Stimulated activated CD8-positive, alpha-beta memory T cell treated with anti-CD3 and anti-CD28 coated beads, Interleukin-7, amount 100 ng/mL, for 24 hours (primary cell): ENCODE data around the gene WDR93.
"Not testable (repeated sequence)": the region's sequence is repeated elsewhere in the genome, so short reads cannot be mapped to it uniquely, and the experiment has no call there.

ENCODE experiments used
- DNase-seq: peaks from one replicate; pipeline ENCODE4 v3.0.0-alpha.2; 2020; ENCODE audit warnings: low read depth

The WDR93 gene

GRCh38 chr15:89770041-89770440 is 79.4 kb downstream of the WDR93 start:
- no peak for DNase-seq

GRCh38 chr15:89772932-89773583 is 82.4 kb downstream of the WDR93 start:
- DNase-seq, result no peak

GRCh38 chr15:89774492-89774891 is 83.9 kb downstream of the WDR93 start:
- no peak for DNase-seq

DNA sequence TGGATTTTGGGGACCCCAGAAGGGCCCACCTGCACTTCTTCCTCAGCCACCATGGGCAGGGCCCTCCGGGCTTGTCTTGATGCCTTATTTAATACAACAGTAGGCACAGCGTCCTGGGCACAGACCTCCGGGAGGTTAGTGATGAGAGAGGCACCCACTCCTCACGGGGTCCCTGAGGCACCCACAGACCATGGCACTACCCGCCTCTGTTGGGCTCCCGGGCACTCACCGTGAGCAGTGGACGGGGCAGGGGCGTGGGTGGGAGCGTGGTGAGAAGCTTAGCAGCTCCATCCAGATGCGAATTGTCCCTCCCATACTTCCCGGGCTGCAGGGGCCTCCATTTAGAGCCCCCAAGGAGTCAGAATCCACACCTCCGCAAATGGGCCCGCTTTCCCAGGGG is 85.2 kb downstream of the WDR93 start:
- DNase-seq, result no peak

- DNase-seq, result peak; percentile 14
Observed at GRCh38 chr15:89776274-89777072, 85.9 kb downstream of the WDR93 start, which contains the start of gene MESP2. MESP2 (plus strand) TSS chr15:89776332; CDS start chr15:89776358, 26 bp downstream.

GRCh38 chr15:89777073-89777751 is 86.6 kb downstream of the WDR93 start:
- DNase-seq, result no peak

GRCh38 chr15:89777782-89778380 is 87.3 kb downstream of the WDR93 start:
- DNase-seq, result no peak

- DNase-seq, result no peak
Observed at GRCh38 chr15:89778861-89779260, 88.2 kb downstream of the WDR93 start.

DNA sequence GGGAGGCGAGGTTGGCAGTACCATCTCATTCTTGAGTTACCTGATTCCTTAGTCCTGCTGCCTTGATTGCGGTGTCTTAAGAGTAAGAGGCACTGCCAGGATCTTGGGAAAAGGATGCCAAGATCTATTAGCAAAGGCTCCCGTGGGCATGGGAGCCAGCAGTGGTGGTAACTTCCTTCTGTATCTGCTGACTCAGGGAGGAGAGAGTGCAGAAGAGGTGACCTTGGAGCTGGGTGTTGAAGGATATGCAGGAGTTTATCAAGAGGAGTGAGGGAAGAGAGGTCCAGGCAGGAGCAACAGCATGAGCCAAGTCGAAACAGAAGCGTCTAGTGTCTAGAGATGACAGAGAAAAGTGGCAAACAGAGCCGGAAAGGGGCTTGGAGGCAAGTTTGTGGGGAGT is 90.0 kb downstream of the WDR93 start:
- DNase-seq, result no peak

DNA sequence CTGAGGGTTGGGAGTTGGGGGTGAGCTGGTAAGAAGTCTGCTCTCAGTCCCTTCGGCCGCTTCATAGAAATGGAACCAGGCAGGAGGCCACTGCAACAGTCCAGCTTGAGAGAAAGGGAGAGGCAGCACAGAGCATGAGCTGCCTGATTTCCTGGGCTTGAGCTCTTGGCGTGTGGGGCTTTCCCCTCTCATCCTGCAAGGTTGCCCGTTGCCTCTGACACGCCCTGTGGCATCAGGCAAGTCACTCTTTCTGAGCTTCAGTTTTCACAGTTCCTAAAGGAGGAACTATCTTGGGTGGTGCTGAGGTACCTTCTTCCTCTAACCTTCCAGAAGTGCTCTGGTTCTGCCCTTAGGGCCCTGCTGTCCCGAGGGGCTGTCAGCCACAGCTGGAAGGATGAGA is 90.4 kb downstream of the WDR93 start:
- DNase-seq, result no peak

- DNase-seq, result no peak
Observed at GRCh38 chr15:89781891-89782618, 91.4 kb downstream of the WDR93 start.

DNA sequence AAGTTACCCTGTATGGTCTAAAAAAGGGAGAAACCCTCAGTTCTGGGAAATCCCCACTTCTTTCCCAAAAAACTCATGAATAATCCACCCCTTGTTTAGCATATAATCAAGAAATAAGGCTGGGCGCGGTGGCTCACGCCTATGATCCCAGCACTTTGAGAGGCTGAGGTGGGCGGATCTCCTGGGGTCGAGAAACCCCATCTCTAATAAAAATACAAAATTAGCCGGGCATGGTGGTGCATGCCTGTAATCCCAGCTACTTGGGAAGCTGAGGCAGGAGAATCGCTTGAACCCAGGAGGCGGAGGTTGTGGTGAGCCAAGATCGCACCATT is 92.0 kb downstream of the WDR93 start:
- DNase-seq, result not testable (repeated sequence)

DNA sequence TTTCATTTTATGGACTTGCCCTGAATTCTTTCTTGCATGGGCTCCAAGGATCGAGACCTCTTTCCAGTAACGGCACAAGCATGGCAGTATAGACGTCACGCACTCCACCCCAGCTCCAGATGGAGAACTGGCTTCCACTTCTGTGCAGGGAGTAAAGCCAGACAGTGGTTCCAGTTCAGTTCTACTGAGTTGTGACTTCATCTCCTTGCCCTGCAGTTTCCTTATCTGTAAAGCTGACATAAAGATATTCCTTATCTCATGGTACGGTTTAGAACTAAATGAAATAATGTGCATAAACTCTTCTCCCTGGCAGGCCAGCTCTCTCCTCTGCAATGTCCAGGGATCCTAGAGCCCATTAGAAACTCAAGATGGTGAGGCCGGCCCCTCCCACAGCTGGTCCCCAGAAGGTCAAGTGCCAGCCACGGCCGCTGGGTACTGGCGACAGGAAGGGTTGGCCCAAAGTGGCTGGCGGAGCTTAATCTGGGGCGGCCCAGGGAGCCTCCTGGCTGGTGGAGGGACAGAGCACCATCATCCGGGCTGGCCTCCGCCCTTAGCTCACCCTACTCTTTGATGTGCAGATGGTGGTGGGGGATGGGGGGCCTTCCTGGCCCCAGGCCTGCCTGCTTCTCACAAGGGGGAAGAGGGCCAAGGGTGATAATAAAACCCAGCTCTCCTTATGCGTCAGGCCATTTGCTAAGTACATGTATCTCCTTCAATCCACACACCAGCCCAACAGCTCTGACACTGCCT is 92.7 kb downstream of the WDR93 start:
- DNase-seq, result no peak

- no peak for DNase-seq
Observed at GRCh38 chr15:89783861-89784685, 93.5 kb downstream of the WDR93 start.

DNA sequence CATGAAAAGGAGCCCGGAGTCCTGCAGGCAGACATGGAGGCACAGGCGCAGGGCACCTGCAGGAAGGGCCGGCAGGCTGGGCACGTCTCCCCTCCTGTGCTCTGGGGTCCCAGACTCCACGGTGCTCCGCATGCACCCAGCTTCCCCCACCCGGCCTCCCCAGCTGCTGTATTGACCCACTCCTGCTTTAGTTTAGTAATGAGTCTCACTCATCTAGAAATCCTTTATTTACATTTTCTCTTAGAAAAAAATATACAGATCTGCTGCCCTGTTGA is 94.0 kb downstream of the WDR93 start:
- no peak for DNase-seq

GRCh38 chr15:89785064-89785773 is 94.6 kb downstream of the WDR93 start:
- no peak for DNase-seq

DNA sequence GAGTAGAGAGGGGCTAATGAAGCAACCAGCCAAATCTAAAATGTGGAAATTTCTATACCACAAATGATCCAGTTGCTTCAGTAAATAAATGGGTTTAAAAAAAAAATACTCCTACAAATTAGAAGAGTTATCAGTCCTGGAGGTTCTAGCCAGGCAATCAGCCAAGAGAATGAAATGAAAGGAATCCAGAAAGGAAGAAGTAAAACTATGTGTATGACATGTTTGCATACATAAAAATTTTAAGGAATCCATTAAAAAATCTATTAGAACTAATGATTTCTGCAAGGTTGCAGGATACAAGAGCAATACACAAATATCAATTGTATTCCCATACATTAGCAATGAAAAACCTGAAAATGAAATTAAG is 95.1 kb downstream of the WDR93 start:
- no peak for DNase-seq

DNA sequence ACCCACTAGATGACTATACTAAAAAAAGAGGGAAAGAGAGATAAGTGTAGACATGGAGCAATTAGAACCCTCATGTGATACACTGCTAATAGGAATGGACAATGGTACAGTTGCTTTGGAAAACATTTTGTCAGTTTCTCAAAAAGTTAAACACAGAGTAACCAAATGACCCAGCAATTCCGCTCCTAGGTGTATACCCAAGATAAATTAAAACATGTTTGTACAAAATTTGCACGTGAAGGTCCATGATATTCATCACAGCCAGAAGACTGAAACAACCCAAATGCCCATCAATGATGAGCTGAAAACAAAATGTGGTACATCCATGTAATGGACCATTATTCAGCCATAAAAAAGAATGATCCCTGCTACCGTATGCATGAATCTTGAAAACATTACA is 97.3 kb downstream of the WDR93 start:
- DNase-seq, result no peak

DNA sequence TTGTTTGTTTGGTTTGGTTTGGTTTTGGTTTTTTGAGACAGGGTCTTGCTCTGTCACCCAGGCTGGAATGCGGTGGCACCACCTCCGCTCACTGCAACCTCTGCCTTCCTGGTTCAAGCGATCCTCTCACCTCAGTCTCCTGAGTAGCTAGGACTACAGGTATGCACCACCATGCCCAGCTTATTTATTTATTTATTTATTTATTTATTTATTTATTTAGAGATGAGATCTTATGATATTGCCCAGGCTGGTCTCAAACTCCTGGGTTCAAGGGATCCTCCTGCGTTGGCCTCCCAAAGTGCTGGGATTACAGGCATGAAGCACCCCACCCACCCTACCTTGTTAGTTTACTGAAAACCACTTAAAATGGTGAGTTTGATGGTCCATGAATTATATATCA is 98.0 kb downstream of the WDR93 start:
- DNase-seq, result not testable (repeated sequence)

GRCh38 chr15:89790206-89790605 is 99.6 kb downstream of the WDR93 start:
- DNase-seq, result no peak
